Measurements from ENCODE around the gene ROR2.
A peak's percentile ranks its signal among the peaks of the same experiment; 100 is the strongest.

The ROR2 gene

DNA sequence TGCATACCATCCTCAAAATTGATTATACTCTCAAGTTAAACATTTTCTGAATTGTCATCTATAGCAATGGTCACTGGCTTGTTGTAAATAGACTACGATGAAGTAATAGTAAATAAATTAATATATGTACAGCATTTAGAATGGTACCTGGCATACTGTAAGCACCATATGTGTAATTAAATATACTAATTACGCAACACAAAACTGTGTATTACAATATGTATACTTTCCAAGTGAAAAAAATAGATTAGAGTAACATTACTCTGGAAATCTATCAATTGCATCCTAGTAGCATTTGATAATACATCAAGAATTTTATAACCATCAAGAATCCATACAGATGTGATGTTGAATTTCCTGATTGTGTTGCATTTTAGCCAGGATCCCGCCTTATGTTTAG is 17.2 kb upstream of the ROR2 start:
- FAIRE-seq (no peak), DNase-seq (ENCODE audit: insufficient read length) (no peak)
- TF ChIP-seq TAF1 (IDR thresholded peaks at IDR 0.05; ENCODE audit: borderline replicate concordance, low read depth, low read length) (no peak), POLR2A (IDR thresholded peaks at IDR 0.05; ENCODE audit: low read depth, low read length) (no peak), POLR2AphosphoS5 (IDR thresholded peaks at IDR 0.05; ENCODE audit: low read depth, low read length) (no peak)

DNA sequence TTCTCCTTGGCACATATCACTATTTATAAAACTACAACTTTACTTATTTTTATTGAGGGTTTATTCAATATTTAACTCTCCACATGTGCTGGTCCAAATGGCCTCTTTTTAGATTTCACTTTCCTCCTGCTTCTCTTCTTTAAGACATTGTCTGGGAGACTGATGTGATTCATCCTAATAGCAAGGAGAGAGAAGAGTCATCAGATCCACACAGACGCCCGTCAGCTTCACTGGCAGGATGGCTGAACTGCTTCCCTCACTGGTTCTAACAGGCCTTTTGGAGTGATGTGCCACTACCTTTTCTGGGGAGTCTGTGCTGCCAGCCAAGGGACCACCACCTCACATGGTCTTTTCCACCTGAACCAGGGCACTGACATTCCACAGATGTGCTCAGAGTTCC is 16.5 kb upstream of the ROR2 start:
- DNase-seq (ENCODE audit: insufficient read length) (no peak), FAIRE-seq (no peak)
- TF ChIP-seq POLR2AphosphoS5 (IDR thresholded peaks at IDR 0.05; ENCODE audit: low read depth, low read length), result no peak
- TF ChIP-seq TAF1 (IDR thresholded peaks at IDR 0.05; ENCODE audit: borderline replicate concordance, low read depth, low read length), result no peak
- no peak for TF ChIP-seq POLR2A (IDR thresholded peaks at IDR 0.05; ENCODE audit: low read depth, low read length)

GRCh38 chr9:91963711-91964240 is 13.7 kb upstream of the ROR2 start:
- FAIRE-seq (no peak), DNase-seq (ENCODE audit: insufficient read length) (no peak)
- TF ChIP-seq TAF1 (IDR thresholded peaks at IDR 0.05; ENCODE audit: borderline replicate concordance, low read depth, low read length) (no peak), POLR2AphosphoS5 (IDR thresholded peaks at IDR 0.05; ENCODE audit: low read depth, low read length) (no peak), POLR2A (IDR thresholded peaks at IDR 0.05; ENCODE audit: low read depth, low read length) (no peak)

DNA sequence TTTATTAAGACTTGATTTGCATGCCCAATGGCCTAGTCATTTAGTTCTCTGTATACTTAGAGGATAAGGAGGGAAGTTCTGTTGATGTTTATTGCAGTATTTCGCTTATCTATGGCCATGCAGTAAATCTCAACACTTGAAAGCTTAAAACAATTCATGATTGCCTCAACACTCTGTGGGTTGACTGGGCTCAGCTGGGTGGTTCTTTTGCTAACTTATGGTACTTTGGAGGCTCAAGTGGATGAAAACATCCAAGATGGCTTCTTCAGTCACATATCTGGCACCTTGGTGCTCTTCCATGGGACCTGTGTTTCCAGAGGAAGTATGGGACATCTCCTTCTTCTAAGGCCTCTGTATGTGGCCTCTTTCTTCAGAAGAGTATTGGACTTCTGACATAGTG is 10.3 kb upstream of the ROR2 start:
- no peak for TF ChIP-seq TAF1 (IDR thresholded peaks at IDR 0.05; ENCODE audit: borderline replicate concordance, low read depth, low read length)
- TF ChIP-seq POLR2A (IDR thresholded peaks at IDR 0.05; ENCODE audit: low read depth, low read length), result no peak
- TF ChIP-seq POLR2AphosphoS5 (IDR thresholded peaks at IDR 0.05; ENCODE audit: low read depth, low read length), result no peak
- DNase-seq (ENCODE audit: insufficient read length) (no peak), FAIRE-seq (no peak)

- FAIRE-seq, result no peak
These were observed 8.1 kb upstream of the ROR2 start for GRCh38 chr9:91958174-91958573.

DNA sequence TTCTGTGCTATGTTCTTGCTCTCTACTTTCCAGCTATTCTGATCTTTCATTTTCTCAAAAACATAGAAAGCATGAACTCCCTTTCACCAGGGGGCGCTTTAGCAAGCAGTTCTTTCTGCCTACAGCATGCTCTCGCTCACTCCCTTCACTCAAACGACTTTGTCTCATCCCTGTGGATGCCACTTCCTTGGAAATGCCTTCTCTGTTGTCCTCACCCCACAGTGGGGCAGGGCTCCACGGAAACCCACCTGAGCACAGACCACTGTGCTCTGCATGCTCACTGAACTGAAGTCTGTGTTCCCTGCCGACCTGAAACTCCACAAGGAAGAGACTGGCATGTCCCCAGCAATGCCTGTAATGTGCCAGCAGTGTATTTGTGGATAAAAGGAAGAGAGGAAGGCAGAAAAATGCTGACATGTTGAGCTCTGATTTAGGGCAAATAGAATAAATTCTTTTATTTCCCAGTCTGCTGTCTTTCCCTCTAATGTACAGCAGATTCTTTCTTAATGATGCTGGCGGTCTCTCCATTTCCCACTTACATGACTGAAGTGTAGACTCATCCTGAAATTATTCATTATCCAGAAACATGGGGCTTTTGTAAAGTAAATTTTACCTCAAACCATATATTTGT is 4.9 kb upstream of the ROR2 start:
- no peak for TF ChIP-seq TAF1 (IDR thresholded peaks at IDR 0.05; ENCODE audit: borderline replicate concordance, low read depth, low read length)
- no peak for TF ChIP-seq POLR2A (IDR thresholded peaks at IDR 0.05; ENCODE audit: low read depth, low read length)
- no peak for TF ChIP-seq POLR2AphosphoS5 (IDR thresholded peaks at IDR 0.05; ENCODE audit: low read depth, low read length)
- FAIRE-seq, result peak; percentile 81
- no peak for DNase-seq (ENCODE audit: insufficient read length)

More at GRCh38 chr9:91958174-91958573, 8.1 kb upstream of the ROR2 start:
- DNase-seq (ENCODE audit: insufficient read length), result no peak
- TF ChIP-seq POLR2A (IDR thresholded peaks at IDR 0.05; ENCODE audit: low read depth, low read length), result no peak
- TF ChIP-seq POLR2AphosphoS5 (IDR thresholded peaks at IDR 0.05; ENCODE audit: low read depth, low read length), result no peak
- TF ChIP-seq TAF1 (IDR thresholded peaks at IDR 0.05; ENCODE audit: borderline replicate concordance, low read depth, low read length), result no peak

DNA sequence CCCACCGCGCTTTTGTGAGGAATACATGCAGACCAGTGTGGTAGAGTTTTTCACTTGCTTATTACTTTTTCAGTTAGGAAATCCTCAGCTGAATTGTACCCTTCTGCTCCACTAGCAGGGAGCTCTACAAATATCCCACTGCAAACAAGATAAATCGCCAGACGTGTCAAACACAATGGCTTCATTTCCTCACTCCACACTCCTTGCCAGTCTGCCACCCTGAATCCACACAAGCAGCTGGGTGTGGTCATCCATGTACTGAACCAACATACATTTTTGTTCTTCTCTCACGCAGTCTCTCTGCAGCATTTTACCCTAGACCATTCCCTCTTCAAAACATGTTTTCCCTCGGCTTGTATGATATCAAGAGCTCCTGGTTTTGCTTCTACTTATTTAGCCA is 3.7 kb upstream of the ROR2 start:
- TF ChIP-seq POLR2A (IDR thresholded peaks at IDR 0.05; ENCODE audit: low read depth, low read length), result no peak
- TF ChIP-seq POLR2AphosphoS5 (IDR thresholded peaks at IDR 0.05; ENCODE audit: low read depth, low read length), result no peak
- no peak for TF ChIP-seq TAF1 (IDR thresholded peaks at IDR 0.05; ENCODE audit: borderline replicate concordance, low read depth, low read length)
- no peak for FAIRE-seq
- no peak for DNase-seq (ENCODE audit: insufficient read length)

DNA sequence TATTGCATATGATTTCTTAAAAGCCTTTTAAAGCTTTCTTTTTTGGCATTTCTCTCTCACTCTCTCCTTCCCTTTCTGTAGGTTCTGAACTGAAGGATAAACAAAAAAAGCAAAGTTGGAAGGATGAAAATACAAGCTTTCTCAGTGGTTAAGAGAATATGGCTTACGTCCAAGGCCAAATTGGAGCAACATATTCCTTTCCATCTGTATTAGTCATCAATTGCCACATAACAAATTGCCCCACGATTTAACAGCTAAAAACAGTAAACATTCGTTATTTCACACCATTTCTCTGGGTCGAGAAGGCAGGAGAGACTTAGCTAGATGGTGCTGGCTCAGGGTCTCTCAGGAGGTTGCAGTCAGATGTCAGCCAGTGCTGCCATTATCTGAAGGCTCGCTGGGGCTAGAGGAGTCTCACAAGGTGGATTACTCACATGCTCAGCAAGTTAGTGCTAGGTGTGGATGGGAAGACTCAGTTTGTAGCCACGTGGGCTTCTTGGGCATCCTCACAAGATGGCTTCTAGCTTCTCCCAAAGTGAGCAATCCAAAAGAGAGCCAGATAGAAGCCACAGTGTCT is 2.0 kb upstream of the ROR2 start:
- DNase-seq (ENCODE audit: insufficient read length), result no peak
- no peak for TF ChIP-seq POLR2AphosphoS5 (IDR thresholded peaks at IDR 0.05; ENCODE audit: low read depth, low read length)
- no peak for TF ChIP-seq TAF1 (IDR thresholded peaks at IDR 0.05; ENCODE audit: borderline replicate concordance, low read depth, low read length)
- TF ChIP-seq POLR2A (IDR thresholded peaks at IDR 0.05; ENCODE audit: low read depth, low read length), result no peak
- FAIRE-seq, result no peak

DNA sequence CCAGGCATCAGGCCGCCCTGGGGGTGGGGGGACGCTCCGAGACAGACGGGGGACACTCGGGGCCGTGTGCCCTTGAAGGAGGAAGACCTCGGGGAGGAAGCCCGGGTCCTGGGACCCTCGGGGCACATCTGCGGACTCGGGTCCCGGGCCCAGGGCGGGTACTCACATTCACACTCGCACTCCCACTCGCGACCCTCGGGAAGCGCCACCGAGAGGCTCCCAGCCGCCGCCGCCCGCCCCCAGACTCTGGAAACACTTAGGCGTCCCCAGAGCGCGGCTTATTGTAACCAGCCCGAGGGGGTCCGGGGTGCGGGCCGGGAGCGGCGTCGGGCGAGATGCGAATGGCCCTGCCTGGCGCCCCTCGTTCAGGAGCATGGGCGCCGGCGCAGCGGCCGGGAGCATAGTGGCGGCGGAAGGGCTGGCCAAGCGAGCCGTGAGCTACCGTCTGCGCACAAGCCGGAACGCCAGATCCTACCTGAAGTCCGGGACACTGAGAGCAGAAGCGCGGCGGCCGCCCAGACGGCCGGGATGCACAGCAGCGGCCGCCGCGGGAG is 559 bp downstream of the ROR2 start:
- TF ChIP-seq POLR2AphosphoS5 (IDR thresholded peaks at IDR 0.05; ENCODE audit: low read depth, low read length) (no peak), POLR2A (IDR thresholded peaks at IDR 0.05; ENCODE audit: low read depth, low read length) (no peak), TAF1 (IDR thresholded peaks at IDR 0.05; ENCODE audit: borderline replicate concordance, low read depth, low read length) (no peak)
- DNase-seq (ENCODE audit: insufficient read length) (no peak), FAIRE-seq (no peak)

DNA sequence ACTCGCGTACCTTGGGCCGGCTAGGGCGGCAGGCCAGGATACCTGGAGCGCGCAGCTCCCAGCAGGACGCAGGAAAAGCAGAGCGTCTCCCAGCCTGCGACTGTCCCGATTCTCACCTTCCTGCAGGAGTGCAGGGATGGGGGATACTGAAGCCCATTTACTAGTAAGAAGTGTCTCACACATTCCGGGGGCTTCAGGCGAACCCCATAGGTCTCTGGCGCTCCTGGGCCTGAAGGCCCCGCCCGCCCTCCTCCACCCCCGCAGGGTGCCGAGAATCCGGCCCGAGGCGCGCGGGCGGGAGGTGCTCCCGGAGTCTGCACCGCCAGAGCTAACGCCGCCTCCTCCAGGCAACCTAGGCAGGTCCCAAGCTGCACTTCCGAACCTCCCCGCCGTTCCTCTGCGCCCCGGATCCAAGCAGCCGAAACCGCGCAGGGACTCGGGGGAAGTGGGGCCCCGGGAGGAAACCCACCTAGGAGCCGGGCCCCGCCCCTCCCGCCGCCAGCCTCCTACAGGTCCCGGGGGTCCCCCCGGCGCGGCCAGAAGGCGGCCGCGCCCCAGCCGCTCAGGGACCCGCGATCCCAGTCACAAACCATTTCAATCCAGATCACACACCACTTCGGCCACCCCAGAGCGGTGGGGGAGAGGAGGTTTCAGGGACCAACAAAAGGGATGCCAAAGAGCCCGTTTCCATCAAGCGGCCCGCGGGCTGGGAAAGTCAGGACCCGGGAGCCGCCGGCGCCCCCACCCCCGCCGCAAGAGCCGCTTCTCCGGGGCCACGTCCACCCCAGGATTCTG is 1.2 kb downstream of the ROR2 start:
- FAIRE-seq (no peak), DNase-seq (ENCODE audit: insufficient read length) (no peak)

DNA sequence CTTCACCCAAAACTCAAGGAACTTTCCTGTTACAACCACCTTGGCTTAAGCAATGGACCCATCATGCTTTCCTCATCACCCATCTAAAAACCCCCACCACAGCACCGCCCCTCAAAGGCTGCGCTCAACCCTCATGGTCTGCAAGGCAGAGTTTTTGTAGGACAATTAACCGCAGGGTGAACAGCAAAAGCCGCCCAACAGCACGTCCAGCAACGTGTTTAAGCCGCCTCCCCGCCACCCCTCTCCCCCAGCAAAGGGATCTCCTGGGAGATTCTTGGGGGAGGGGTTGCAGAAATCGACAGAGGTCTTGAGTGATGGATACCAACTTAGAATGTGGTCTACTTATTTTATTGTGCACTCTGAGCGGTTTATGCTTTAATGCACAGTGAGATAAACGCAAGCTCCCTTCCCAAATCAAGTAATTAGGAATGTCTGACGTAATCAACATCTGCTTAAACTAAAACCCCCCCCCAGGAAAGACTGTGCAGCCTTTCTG is 1.9 kb downstream of the ROR2 start:
- TF ChIP-seq POLR2AphosphoS5 (IDR thresholded peaks at IDR 0.05; ENCODE audit: low read depth, low read length) (no peak), TAF1 (IDR thresholded peaks at IDR 0.05; ENCODE audit: borderline replicate concordance, low read depth, low read length) (no peak), POLR2A (IDR thresholded peaks at IDR 0.05; ENCODE audit: low read depth, low read length) (no peak)
- no peak for DNase-seq (ENCODE audit: insufficient read length)
- FAIRE-seq, result no peak

More for the DNA sequence above, 1.2 kb downstream of the ROR2 start:
- no peak for TF ChIP-seq POLR2AphosphoS5 (IDR thresholded peaks at IDR 0.05; ENCODE audit: low read depth, low read length)

All from GM12892 (cell line).